Measurements from ENCODE around the gene SCYL2. TPM values are rescaled to one million over a fixed set of nuclear protein-coding genes. Genes with fewer than 3 reads are reported as not detected.

SCYL2 gene
- total and polyA plus RNA-seq, 2 donors from 2014 or later, result 10.3 to 41.7 TPM

GRCh38 chr12:100359248-100359647 lies 92.3 kb downstream of the SCYL2 start:
- DNase-seq, result no peak
- Histone ChIP-seq H3K9ac (ENCODE audit: low read length in 3 of 3) (no peak overlapping the region), H3K4me3 (ENCODE audit: low read length in 3 of 3) (no peak overlapping the region), H3K4me1 (ENCODE audit: control insufficient read depth in 2 of 3, insufficient read depth in 2 of 3, low read depth in 1 of 3, low read length in 3 of 3) (no peaks in the 10 kb centered on the region), H3K36me3 (ENCODE audit: control insufficient read depth in 2 of 3, insufficient read depth in 3 of 3, low read length in 3 of 3) (no peaks in the 10 kb centered on the region), H3K9me3 (ENCODE audit: control insufficient read depth in 2 of 3, insufficient read depth in 1 of 3, low read length in 3 of 3) (no peaks in the 10 kb centered on the region), H3K27me3 (ENCODE audit: control insufficient read depth, insufficient read depth, low read length) (no peaks in the 10 kb centered on the region), H3K27ac (ENCODE audit: low read depth in 2 of 2, low read length in 2 of 2) (no peak overlapping the region)
- no peak for FAIRE-seq
- intact Hi-C loops (cut with DNase I), result no loop called here
- TF ChIP-seq, protein P1, sequence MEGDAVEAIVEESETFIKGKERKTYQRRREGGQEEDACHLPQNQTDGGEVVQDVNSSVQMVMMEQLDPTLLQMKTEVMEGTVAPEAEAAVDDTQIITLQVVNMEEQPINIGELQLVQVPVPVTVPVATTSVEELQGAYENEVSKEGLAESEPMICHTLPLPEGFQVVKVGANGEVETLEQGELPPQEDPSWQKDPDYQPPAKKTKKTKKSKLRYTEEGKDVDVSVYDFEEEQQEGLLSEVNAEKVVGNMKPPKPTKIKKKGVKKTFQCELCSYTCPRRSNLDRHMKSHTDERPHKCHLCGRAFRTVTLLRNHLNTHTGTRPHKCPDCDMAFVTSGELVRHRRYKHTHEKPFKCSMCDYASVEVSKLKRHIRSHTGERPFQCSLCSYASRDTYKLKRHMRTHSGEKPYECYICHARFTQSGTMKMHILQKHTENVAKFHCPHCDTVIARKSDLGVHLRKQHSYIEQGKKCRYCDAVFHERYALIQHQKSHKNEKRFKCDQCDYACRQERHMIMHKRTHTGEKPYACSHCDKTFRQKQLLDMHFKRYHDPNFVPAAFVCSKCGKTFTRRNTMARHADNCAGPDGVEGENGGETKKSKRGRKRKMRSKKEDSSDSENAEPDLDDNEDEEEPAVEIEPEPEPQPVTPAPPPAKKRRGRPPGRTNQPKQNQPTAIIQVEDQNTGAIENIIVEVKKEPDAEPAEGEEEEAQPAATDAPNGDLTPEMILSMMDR (IDR thresholded peaks at IDR 0.05; ENCODE audit: borderline replicate concordance, extremely low read depth, insufficient read depth), result no peak

DNA sequence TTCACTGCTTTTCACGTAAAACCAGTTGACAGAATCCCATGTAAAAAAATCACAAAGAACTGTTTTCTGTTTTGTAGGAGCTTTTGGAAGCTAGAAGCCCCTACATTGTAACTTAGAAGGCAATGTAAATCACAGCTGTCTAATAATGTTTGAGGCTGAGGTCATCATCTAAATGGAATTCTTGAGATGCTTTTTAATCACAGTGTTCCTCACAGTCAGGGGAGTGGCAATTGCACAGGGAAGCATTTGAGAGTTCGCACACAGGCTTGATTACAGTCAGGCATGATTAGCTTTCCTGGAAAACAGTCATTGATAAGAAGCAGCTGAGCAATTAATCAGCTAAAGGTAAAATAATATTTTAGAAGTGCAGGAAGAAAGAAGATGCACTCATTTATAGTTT lies 92.8 kb downstream of the SCYL2 start:
- FAIRE-seq (no peak), DNase-seq (peak in 2 of 5 donors; percentile 45 to 64)
- Histone ChIP-seq H3K36me3 (ENCODE audit: control insufficient read depth in 2 of 3, insufficient read depth in 3 of 3, low read length in 3 of 3) (no peaks in the 10 kb centered on the region), H3K9ac (ENCODE audit: low read length in 3 of 3) (no peak overlapping the region), H3K4me3 (ENCODE audit: low read length in 3 of 3) (no peak overlapping the region), H3K27ac (ENCODE audit: low read depth in 2 of 2, low read length in 2 of 2) (no peak overlapping the region), H3K9me3 (ENCODE audit: control insufficient read depth in 2 of 3, insufficient read depth in 1 of 3, low read length in 3 of 3) (no peaks in the 10 kb centered on the region), H3K27me3 (ENCODE audit: control insufficient read depth, insufficient read depth, low read length) (no peaks in the 10 kb centered on the region), H3K4me1 (ENCODE audit: control insufficient read depth in 2 of 3, insufficient read depth in 2 of 3, low read depth in 1 of 3, low read length in 3 of 3) (no peaks in the 10 kb centered on the region)
- TF ChIP-seq, protein P1 (IDR thresholded peaks at IDR 0.05; ENCODE audit: borderline replicate concordance, extremely low read depth, insufficient read depth), result no peak
- intact Hi-C loops (cut with DNase I), result no loop called here

DNA sequence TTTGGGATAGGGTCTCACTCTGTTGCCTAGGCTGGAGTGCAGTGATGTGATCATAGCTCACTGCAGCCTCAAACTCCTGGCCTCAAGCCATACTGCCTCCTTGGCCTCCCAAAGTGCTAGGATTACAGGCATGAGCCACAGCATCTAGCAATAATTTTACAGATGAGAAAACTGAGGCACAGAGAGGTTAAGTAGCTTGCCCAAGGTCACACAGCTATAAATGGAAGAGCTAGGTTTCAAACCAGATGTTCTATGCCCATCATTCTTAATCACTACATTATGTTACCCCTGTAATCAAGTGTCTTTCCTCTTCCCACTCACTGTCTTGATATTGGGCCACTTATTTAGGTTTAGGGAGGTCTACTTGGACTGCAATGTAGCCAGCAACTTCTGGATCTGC lies 93.5 kb downstream of the SCYL2 start:
- H3K9me3 ChIP-seq (ENCODE audit: control insufficient read depth in 2 of 3, insufficient read depth in 1 of 3, low read length in 3 of 3), result no peaks in the 10 kb centered on the region
- no peaks in the 10 kb centered on the region for H3K4me1 ChIP-seq (ENCODE audit: control insufficient read depth in 2 of 3, insufficient read depth in 2 of 3, low read depth in 1 of 3, low read length in 3 of 3)
- H3K27ac ChIP-seq (ENCODE audit: low read depth in 2 of 2, low read length in 2 of 2), result no peak overlapping the region
- no peak overlapping the region for H3K9ac ChIP-seq (ENCODE audit: low read length in 3 of 3)
- H3K27me3 ChIP-seq (ENCODE audit: control insufficient read depth, insufficient read depth, low read length), result no peaks in the 10 kb centered on the region
- intact Hi-C loops (cut with DNase I), result no loop called here
- DNase-seq, result no peak
- no peak for FAIRE-seq
- H3K36me3 ChIP-seq (ENCODE audit: control insufficient read depth in 2 of 3, insufficient read depth in 3 of 3, low read length in 3 of 3), result no peaks in the 10 kb centered on the region
- TF ChIP-seq, protein P1 (IDR thresholded peaks at IDR 0.05; ENCODE audit: borderline replicate concordance, extremely low read depth, insufficient read depth), result no peak
- H3K4me3 ChIP-seq (ENCODE audit: low read length in 3 of 3), result no peak overlapping the region

DNA sequence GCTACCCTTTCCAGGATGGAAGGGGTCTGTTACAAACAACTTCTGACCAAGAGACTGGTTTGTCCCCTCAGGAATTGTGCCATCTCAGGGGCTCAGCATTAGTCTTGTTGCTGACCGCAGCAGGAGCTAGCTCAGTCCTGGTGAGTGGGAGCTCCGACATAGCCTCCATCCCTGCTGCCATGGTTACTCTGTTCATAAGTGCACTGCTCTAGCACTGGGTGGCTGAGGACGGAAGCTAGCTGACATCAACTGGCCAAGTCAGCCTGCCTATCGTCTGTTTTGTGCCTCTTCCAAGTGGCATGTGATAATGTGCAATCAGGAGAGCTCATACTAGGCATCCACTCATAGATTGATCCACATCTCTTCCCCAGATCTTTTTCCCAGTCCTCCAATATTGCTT lies 97.3 kb downstream of the SCYL2 start:
- no peak for DNase-seq
- FAIRE-seq, result no peak
- TF ChIP-seq, protein P1 (IDR thresholded peaks at IDR 0.05; ENCODE audit: borderline replicate concordance, extremely low read depth, insufficient read depth), result no peak
- Histone ChIP-seq H3K36me3 (ENCODE audit: control insufficient read depth in 2 of 3, insufficient read depth in 3 of 3, low read length in 3 of 3) (no peaks in the 10 kb centered on the region), H3K9me3 (ENCODE audit: control insufficient read depth in 2 of 3, insufficient read depth in 1 of 3, low read length in 3 of 3) (no peaks in the 10 kb centered on the region), H3K27me3 (ENCODE audit: control insufficient read depth, insufficient read depth, low read length) (no peaks in the 10 kb centered on the region), H3K27ac (ENCODE audit: low read depth in 2 of 2, low read length in 2 of 2) (no peak overlapping the region), H3K9ac (ENCODE audit: low read length in 3 of 3) (no peak overlapping the region), H3K4me1 (ENCODE audit: control insufficient read depth in 2 of 3, insufficient read depth in 2 of 3, low read depth in 1 of 3, low read length in 3 of 3) (no peaks in the 10 kb centered on the region), H3K4me3 (ENCODE audit: low read length in 3 of 3) (no peak overlapping the region)
- intact Hi-C loops (cut with DNase I), result no loop called here

Data from kidney (tissue), 14 donors.